HepG2 (cell line): ENCODE data around the gene STX8. TPM values are rescaled to one million over a fixed set of nuclear protein-coding genes. Genes with fewer than 3 reads are reported as not detected.

Experiments used
- ATF1 ChIP-seq: IDR thresholded peaks from 2 replicates; pipeline ENCODE4 v1.6.1; 2016; ENCODE audit warnings: mild to moderate bottlenecking, control low read depth
- ATF5 ChIP-seq: sonication (generic); formaldehyde crosslinking; IDR thresholded peaks from 2 replicates; pipeline ENCODE4 v1.4.0; 2020; ENCODE audit warnings: mild to moderate bottlenecking, low read depth, missing genetic modification reagents
- FOXC1 ChIP-seq: sonication (generic); formaldehyde crosslinking; IDR thresholded peaks from 2 replicates; pipeline ENCODE4 v1.8.0; 2022; ENCODE audit warnings: mild to moderate bottlenecking, missing genetic modification reagents, borderline replicate concordance
- HOXA9 ChIP-seq: sonication (generic); formaldehyde crosslinking; IDR thresholded peaks from 2 replicates; pipeline ENCODE4 v1.8.1; 2022; ENCODE audit warnings: missing genetic modification reagents, mild to moderate bottlenecking, moderate library complexity, borderline replicate concordance
- IKZF4 ChIP-seq: sonication (generic); formaldehyde crosslinking; IDR thresholded peaks from 2 replicates; pipeline ENCODE4 v1.5.1; 2020; ENCODE audit warnings: borderline replicate concordance, mild to moderate bottlenecking, low read depth, missing genetic modification reagents; ENCODE audit errors: not compliant biosample characterization
- KLF15 ChIP-seq: sonication (generic); formaldehyde crosslinking; IDR thresholded peaks from 2 replicates; pipeline ENCODE4 v1.8.1; 2023; ENCODE audit warnings: borderline replicate concordance, mild to moderate bottlenecking, inconsistent platforms, missing genetic modification reagents, mixed read lengths
- TCF12 ChIP-seq, 2 experiments: fragments of 450-650 bp in 1 of 2; sonication (generic) in 1 of 2; formaldehyde crosslinking in 1 of 2; IDR thresholded peaks; 2 replicates each; pipeline versions ENCODE4 v1.6.1 to v1.8.0; 2017 to 2022; ENCODE audit warnings: antibody characterized with exemption in 1 of 2, mild to moderate bottlenecking in 1 of 2, missing genetic modification reagents in 1 of 2, moderate library complexity in 1 of 2
- TRIM22 ChIP-seq: fragments of 450-650 bp; IDR thresholded peaks from 2 replicates; pipeline ENCODE4 v1.6.1; 2017
- ZHX2 ChIP-seq, 2 experiments: sonication (generic) in 1 of 2; formaldehyde crosslinking in 1 of 2; IDR thresholded peaks; 2 replicates each; pipeline versions ENCODE4 v1.6.1 to v1.9.0; 2014 to 2022; ENCODE audit warnings: antibody characterized with exemption in 1 of 2, borderline replicate concordance in 1 of 2, inconsistent platforms in 1 of 2, low read depth in 1 of 2, missing genetic modification reagents in 1 of 2
- polyA plus RNA-seq, 8 experiments: library from polyadenylated mRNA; depleted of rRNA in 3 of 8; stranded (reverse) in 7 of 8; unstranded in 1 of 8; fragments of >200 nt; fragmentation: Illumina TruSeq in 4 of 8; extraction: Trizol in 4 of 8; gene quantifications; 2 replicates each; pipeline versions ENCODE4 v1.2.1 to v1.2.3, GENCODE V29; 2011 to 2016; ENCODE audit warnings: low read depth in 4 of 8, missing spikeins in 1 of 8, mixed read lengths in 1 of 8; ENCODE audit not compliant: insufficient read depth in 1 of 8
- total RNA-seq, 5 experiments: library from RNA; depleted of rRNA; stranded (reverse); fragments of >200 nt; fragmentation: Illumina TruSeq; extraction: Trizol; gene quantifications; 2 replicates each; pipeline ENCODE4 v1.2.3, GENCODE V29; 2016; ENCODE audit warnings: low read depth in 1 of 5

The STX8 gene
- total and polyA plus RNA-seq, 2 of the 13 experiments (the other 11 are each of a cell fraction or from before 2014, with no cell fraction given) = 36.4 to 53.6 TPM

- TF ChIP-seq ZHX2 (IDR thresholded peaks at IDR 0.05; ENCODE audit: low read depth) = no peak
- no peak for TF ChIP-seq ZHX2 (CRISPR knock-in tag; IDR thresholded peaks at IDR 0.05; ENCODE audit: borderline replicate concordance)
- TF ChIP-seq TRIM22 = no peak
- no peak for TF ChIP-seq IKZF4
- TF ChIP-seq KLF15 (CRISPR knock-in tag) = no peak
- no peak for TF ChIP-seq HOXA9
- no peak for TF ChIP-seq ATF5 (CRISPR knock-in tag)
- no peak for TF ChIP-seq TCF12 (IDR thresholded peaks at IDR 0.05)
- no peak for TF ChIP-seq TCF12 (CRISPR knock-in tag; IDR thresholded peaks at IDR 0.05)
- no peak for TF ChIP-seq ATF1 (CRISPR knock-in tag)
- TF ChIP-seq FOXC1 (CRISPR knock-in tag) = no peak
Measured at GRCh38 chr17:9241774-9242496, 333.7 kb downstream of the STX8 start (continued).
